GM21737 (cell line): ENCODE results near the gene TRAPPC5.

Experiments used
- ATAC-seq: cut with Tn5 transposase; IDR thresholded peaks from one replicate; pipeline ENCODE4 v1.9.1; 2021; ENCODE audit warnings: mild to moderate bottlenecking, moderate library complexity; ENCODE audit not compliant: unreplicated experiment

TRAPPC5 gene

GRCh38 chr19:7674010-7675005, 6.3 kb upstream of the TRAPPC5 start:
- no peak for ATAC-seq

DNA sequence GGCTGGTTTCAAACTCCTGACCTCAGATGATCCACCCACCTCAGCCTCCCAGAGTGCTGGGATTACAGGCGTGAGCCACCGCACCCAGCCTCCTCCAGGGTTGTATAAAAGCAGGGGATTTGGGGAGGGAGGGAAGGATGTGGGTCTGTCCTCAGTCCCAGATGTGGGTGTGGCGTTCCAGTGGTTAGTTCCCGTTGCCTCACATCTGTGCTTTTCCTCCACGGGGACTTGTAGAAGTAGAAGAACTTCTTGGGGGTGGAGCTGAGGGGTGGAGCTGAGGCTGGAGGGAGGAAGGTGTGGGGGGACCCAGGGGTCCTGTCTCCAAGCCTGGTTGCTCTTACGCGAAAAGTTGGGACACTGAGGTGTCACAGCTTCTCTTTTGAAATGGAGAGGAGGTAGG, 4.3 kb upstream of the TRAPPC5 start:
- ATAC-seq = no peak

- no peak for ATAC-seq
Measured at GRCh38 chr19:7676854-7677253, 3.8 kb upstream of the TRAPPC5 start, which contains the start of gene MCEMP1. Gene MCEMP1 (plus strand): TSS chr19:7677090. CDS start chr19:7677121, 31 bp downstream.

DNA sequence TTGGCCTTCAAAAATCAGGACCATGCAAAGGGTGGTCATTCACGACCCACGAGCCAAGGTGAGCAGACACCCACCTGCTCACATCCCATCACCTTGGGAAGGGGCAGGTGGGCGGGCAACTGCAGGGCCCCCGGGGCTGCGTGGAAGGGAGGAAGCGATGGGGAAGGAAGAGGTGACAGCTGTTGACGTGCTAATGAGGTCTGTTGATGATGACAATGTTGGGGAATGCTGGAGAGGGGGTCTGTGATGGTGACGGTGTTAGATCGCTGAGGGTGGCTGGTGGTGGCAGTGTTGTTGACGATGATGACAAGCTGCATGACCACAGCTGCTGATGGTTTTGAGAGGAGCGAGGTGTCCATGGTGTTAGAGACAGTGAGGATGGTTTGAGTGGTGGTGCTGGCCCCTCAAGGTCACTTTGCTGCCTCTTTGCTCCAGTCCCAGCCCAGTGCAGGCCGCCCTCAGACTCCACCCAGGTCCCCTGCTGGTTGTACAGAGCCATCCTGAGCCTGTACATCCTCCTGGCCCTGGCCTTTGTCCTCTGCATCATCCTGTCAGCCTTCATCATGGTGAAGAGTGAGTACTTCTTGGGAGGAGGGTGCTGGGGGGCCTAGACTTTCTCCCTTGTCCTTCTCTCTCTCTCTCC, 2.8 kb upstream of the TRAPPC5 start:
- ATAC-seq = no peak

- ATAC-seq = no peak
Measured at GRCh38 chr19:7678971-7679751, 1.5 kb upstream of the TRAPPC5 start.

- no peak for ATAC-seq
Measured at GRCh38 chr19:7679771-7680605, 645 bp upstream of the TRAPPC5 start.

GRCh38 chr19:7681340-7682174, 924 bp downstream of the TRAPPC5 start:
- ATAC-seq = peak; percentile 25

DNA sequence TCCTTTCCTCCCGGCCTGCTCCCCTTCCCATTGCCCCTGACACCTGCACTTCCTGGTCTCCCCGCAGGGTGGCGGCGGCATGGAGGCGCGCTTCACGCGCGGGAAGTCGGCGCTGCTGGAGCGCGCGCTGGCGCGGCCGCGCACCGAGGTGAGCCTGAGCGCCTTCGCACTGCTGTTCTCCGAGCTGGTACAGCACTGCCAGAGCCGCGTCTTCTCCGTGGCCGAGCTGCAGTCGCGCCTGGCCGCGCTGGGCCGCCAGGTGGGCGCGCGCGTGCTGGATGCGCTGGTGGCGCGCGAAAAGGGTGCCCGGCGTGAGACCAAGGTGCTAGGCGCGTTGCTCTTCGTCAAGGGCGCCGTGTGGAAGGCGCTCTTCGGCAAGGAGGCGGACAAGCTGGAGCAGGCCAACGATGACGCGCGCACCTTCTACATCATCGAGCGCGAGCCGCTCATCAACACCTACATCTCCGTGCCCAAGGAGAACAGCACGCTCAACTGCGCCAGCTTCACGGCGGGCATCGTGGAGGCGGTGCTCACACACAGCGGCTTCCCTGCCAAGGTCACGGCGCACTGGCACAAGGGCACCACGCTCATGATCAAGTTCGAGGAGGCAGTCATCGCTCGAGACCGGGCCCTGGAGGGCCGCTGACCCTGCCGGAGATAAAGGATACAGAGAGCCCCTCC, 1.7 kb downstream of the TRAPPC5 start:
- no peak for ATAC-seq

DNA sequence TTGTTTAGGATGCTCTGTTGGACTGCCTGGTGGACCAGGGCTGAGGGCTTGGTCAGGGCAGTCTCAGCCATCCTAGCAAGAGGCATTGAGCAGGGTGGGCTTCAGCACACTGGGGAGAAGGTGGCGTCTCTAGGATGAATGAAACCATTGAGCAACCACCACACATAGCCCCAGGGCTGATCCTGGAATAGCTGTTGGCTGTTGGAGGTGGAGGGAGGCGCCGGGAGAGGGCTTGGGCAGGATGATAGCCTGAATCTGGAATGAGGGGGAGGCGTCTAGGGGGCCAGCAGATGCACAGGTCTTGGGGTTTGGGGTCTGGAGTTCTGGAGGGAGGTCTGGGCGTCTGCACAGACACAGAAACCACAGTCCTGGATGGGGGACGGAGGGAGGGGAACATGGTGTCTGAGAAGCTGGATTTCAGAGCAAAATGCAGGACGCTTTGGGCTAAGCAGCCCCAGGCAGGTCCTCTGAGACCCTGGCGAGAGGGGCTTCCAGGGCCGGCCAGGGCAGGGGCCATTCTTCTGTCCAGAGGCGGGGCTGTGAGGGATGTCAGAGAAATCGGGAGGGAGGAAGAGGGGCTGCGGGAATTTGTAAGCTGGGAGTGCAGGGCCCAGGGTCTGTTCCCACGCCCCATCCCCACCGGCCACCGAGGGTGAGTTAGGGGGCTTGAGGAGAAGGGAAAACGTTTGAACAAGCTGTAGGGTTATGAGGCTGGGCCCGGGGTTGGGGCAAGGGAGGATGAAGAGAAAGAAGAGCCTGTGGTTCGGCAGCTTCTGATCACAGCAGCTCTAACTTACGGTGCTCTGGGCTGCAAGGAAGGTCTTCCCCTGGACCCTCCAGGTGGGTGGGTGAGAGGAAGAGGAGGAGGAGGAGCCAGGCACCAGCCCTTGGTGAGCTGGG, 5.2 kb downstream of the TRAPPC5 start:
- ATAC-seq = no peak

- ATAC-seq = no peak
Measured at GRCh38 chr19:7687177-7687576, 6.5 kb downstream of the TRAPPC5 start.

DNA sequence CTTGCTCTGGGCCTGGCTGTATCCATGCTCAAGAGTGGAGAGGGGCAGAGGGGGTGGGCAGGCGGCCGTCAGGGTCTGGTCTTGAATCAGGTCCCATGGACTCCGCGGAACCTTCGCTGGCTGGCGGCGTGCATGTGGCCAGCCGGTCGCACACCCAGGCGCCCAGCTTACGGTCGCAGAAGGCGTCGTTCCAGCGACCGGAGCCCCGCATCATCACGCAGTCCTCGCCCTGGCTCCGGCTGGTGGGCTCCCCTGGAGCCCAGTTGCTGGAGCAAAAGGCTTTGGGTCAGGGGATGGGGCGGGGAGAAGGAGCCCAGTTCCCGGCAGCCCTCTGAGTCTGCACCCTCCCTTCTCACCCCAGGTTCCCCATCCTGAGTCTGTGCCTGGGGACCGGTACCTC, 8.5 kb downstream of the TRAPPC5 start:
- ATAC-seq = no peak

DNA sequence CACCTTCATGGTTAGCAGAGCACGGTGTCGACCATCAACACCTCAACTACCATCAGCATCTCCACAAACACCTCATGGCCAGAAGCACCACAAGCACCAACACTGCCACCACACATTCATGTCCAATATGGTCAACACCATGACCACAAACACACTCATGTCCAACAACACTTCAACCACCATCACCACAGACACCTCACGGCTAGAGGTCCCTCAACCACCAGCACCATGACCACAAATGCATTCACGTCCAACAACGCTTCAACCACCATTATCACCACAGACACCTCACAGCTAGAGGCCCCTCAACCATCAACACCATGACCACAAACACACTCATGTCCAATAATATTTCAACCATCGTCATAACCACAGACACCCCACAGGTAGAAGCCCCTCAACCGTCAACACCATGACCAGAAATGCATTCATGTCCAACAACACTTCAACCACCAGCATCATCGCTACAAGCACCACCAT, 10.2 kb downstream of the TRAPPC5 start:
- ATAC-seq = no peak

- ATAC-seq = no peak
Measured at GRCh38 chr19:7691497-7691896, 10.9 kb downstream of the TRAPPC5 start.

DNA sequence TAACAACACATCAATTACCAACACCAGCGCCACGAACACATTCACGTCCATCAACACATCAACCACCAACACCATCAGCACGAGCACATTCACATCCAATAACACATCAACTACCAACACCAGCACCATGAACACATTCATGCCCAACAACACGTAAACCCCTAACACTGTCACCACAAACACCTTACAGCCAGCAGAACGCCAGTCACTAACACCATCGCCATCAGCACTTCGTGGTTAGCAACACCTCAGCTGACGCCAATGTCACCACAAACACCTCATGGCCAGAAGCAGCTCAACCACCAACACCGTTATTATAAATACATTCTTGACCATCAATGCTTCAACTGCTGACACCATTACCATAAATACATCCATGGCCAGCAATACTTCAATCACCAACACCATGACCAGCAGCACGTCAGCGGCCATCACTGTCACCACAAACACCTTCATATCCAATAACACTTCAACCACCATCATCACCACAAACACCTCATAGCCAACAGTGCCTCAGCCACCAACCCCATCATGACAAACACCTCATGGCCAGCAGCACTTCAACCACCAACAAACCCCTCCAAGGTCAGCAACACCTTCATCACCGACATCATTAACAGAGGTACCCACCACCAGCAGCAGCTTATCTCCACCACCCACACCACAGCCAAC, 11.9 kb downstream of the TRAPPC5 start:
- no peak for ATAC-seq

DNA sequence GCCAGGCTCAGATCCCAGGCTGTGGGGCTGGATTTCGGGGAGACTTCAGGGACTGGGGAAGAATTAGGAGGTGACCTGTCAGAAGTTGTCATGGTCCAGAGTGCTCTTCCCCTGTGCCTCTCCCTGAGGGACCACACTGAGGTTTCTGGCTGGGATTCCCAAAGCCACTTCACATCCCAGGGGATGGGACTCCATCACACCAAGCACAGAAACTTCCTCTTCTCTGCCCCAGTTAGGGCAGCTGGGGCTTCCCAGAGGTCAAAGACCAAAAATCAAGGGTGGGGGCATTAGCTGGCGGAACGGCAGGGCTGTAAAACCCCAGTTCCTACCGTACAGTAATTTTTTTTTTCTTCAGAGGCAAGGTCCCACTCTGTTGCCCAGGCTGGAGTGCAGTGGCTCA, 13.9 kb downstream of the TRAPPC5 start:
- ATAC-seq = no peak

DNA sequence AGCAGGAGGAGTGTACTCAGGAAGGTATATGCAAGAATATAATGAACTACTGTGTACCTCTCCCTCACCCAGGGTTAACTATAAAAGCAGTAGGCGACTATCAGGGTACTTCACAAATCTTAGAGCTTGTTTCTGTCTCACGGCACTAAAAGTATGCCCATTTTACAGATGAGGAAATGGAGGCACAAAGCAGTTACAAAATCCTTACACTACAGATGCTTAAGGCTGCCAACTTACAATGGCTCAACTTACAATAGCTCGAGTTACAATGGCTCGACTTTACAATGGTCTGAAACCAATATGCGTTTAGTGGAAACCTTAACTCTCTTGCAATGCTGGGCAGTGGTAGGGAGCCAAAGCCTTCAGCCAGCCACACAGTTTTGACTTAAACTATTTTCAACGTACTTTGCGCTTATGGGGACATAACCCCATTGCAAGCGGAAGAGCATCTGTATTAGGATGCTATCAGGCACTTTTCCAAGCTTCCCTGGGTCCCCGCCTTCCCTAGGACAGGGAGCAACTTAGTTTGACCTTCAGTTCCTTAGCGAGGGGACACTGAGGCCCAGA, 17.2 kb downstream of the TRAPPC5 start:
- ATAC-seq = no peak

DNA sequence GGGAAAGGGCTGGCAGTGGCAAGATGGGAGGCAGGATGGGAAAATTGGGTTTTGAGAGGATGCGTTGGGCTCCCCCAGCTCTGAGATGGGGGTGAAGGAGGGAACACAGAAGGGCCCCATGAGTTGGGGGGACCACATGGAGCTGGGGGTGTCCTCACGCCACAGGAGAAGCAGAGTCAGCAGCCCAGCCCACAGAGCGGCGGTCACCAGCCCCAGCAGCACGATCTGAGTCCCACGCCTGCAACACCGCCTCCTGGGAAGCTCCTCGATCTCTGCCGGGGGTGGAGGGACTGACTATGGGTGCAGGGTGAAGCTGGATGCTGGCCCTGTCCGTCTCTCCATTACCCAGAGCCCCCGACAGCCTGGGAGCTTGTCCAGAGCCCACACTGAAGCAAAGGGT, 17.9 kb downstream of the TRAPPC5 start:
- ATAC-seq = no peak
